ENCODE measurements around the gene UBN1. TPM values are rescaled to one million over a fixed set of nuclear protein-coding genes. Genes with fewer than 3 reads are reported as not detected.

Gene UBN1
- total and polyA plus RNA-seq, 8 donors, result 31.3 to 41.1 (median 36.4) TPM

- H3K4me1 ChIP-seq, result peaks cover 0 to 5% of the 10 kb centered on the region in 2 donors
- H3K36me3 ChIP-seq, result no peaks in the 10 kb centered on the region
- ATAC-seq, result peak; percentile 94
- H3K9me3 ChIP-seq, result peaks cover 0 to 19% of the 10 kb centered on the region in 2 donors
- H3K27me3 ChIP-seq, result peaks cover 0 to 8% of the 10 kb centered on the region in 2 donors
- peak overlapping the region; percentile 19 to 50 for H3K27ac ChIP-seq
- peak in 3 of 4 donors; percentile 42 to 90 (median 66) for DNase-seq
- intact Hi-C loops (cut with DNase I), result no loop called here
- TF ChIP-seq CTCF (IDR thresholded peaks at IDR 0.05), result no peak
- H3K4me3 ChIP-seq, result no peak overlapping the region
Observed at GRCh38 chr16:4924593-4925292, 77.5 kb downstream of the UBN1 start.

- ATAC-seq (no peak), DNase-seq (no peak)
- Histone ChIP-seq H3K36me3 (no peaks in the 10 kb centered on the region), H3K9me3 (peaks cover 0 to 19% of the 10 kb centered on the region in 2 donors), H3K4me3 (no peak overlapping the region), H3K27me3 (peaks cover 0 to 8% of the 10 kb centered on the region in 2 donors), H3K27ac (no peak overlapping the region), H3K4me1 (peaks cover 0 to 5% of the 10 kb centered on the region in 2 donors)
- intact Hi-C loops (cut with DNase I), result no loop called here
- no peak for TF ChIP-seq CTCF (IDR thresholded peaks at IDR 0.05)
Observed at GRCh38 chr16:4925293-4925607, 78.0 kb downstream of the UBN1 start.

- peak in 1 of 4 donors; percentile 1 for DNase-seq
- Histone ChIP-seq H3K9me3 (peaks cover 0 to 19% of the 10 kb centered on the region in 2 donors), H3K27ac (no peak overlapping the region), H3K27me3 (peaks cover 0 to 8% of the 10 kb centered on the region in 2 donors), H3K4me1 (peaks cover 0 to 5% of the 10 kb centered on the region in 2 donors), H3K4me3 (no peak overlapping the region), H3K36me3 (no peaks in the 10 kb centered on the region)
- intact Hi-C loops (cut with DNase I), result no loop called here
- no peak for ATAC-seq
- no peak for TF ChIP-seq CTCF (IDR thresholded peaks at IDR 0.05)
Observed at GRCh38 chr16:4925791-4926190, 78.5 kb downstream of the UBN1 start.

- Histone ChIP-seq H3K27ac (no peak overlapping the region), H3K9me3 (peaks cover 0 to 19% of the 10 kb centered on the region in 2 donors), H3K4me3 (no peak overlapping the region), H3K36me3 (no peaks in the 10 kb centered on the region), H3K27me3 (peaks cover 0 to 8% of the 10 kb centered on the region in 2 donors), H3K4me1 (peaks cover 0 to 5% of the 10 kb centered on the region in 2 donors)
- no peak for TF ChIP-seq CTCF (IDR thresholded peaks at IDR 0.05)
- ATAC-seq (no peak), DNase-seq (no peak)
- intact Hi-C loops (cut with DNase I), result no loop called here
Observed at GRCh38 chr16:4926928-4927327, 79.6 kb downstream of the UBN1 start.

GRCh38 chr16:4927661-4928060 is 80.4 kb downstream of the UBN1 start:
- H3K27me3 ChIP-seq, result peaks cover 0 to 8% of the 10 kb centered on the region in 2 donors
- ATAC-seq, result no peak
- H3K36me3 ChIP-seq, result no peaks in the 10 kb centered on the region
- H3K4me1 ChIP-seq, result peaks cover 0 to 5% of the 10 kb centered on the region in 2 donors
- intact Hi-C loops (cut with DNase I), result no loop called here
- no peak overlapping the region for H3K4me3 ChIP-seq
- no peak for TF ChIP-seq CTCF (IDR thresholded peaks at IDR 0.05)
- no peak overlapping the region for H3K27ac ChIP-seq
- DNase-seq, result no peak
- H3K9me3 ChIP-seq, result peaks cover 0 to 19% of the 10 kb centered on the region in 2 donors

Data from left lung (tissue), 10 donors.